Natural killer cell (primary cell): ENCODE data around the gene TMEM217. TPM values are rescaled to one million over a fixed set of nuclear protein-coding genes. Genes with fewer than 3 reads are reported as not detected.

Source experiments
- ATAC-seq, 3 donors: fragments of 150-1000 bp in 2 of 3; fragments of 200-7000 bp in 1 of 3; cut with Tn5 transposase; 1 replicate in 1 of 3; 2 replicates in 2 of 3; pipeline ENCODE4 v1.10.0; 2021; ENCODE audit warnings: mild to moderate bottlenecking in 2 of 3, moderate library complexity in 2 of 3
- DNase-seq, 2 donors: peaks; one replicate each; pipeline versions ENCODE4 v3.0.0 to v3.0.0-alpha.2; 2013 to 2021; ENCODE audit warnings: mixed read lengths in 1 of 2
- H3K27ac ChIP-seq: one replicate; pipeline ENCODE4 v1.5.1; 2013; ENCODE audit warnings: mild to moderate bottlenecking, low read length
- H3K27me3 ChIP-seq: one replicate; pipeline ENCODE4 v1.6.1; 2013; ENCODE audit warnings: low read length; ENCODE audit not compliant: control insufficient read depth, insufficient read depth
- H3K36me3 ChIP-seq: one replicate; pipeline ENCODE4 v1.6.1; 2013; ENCODE audit warnings: low read length; ENCODE audit not compliant: control insufficient read depth, insufficient read depth
- H3K4me1 ChIP-seq: one replicate; pipeline ENCODE4 v1.6.1; 2013; ENCODE audit warnings: low read length; ENCODE audit not compliant: control insufficient read depth, insufficient read depth
- H3K4me3 ChIP-seq: one replicate; pipeline ENCODE4 v1.5.1; 2013; ENCODE audit warnings: low read length
- H3K9me3 ChIP-seq: one replicate; pipeline ENCODE4 v1.6.1; 2013; ENCODE audit warnings: low read length; ENCODE audit not compliant: control insufficient read depth, insufficient read depth
- H3K27ac Mint-ChIP-seq, 2 donors: one replicate each; pipeline ENCODE4 v1.8.0; 2022; ENCODE audit warnings: mild to moderate bottlenecking in 2 of 2, mixed read lengths in 2 of 2, moderate library complexity in 1 of 2
- H3K27me3 Mint-ChIP-seq, 2 donors: one replicate each; pipeline ENCODE4 v1.8.0; 2022; ENCODE audit warnings: low read depth in 2 of 2, mixed read lengths in 2 of 2
- H3K36me3 Mint-ChIP-seq: one replicate; pipeline ENCODE4 v1.8.0; 2022; ENCODE audit warnings: mixed read lengths
- H3K4me1 Mint-ChIP-seq, 2 donors: one replicate each; pipeline ENCODE4 v1.8.0; 2022; ENCODE audit warnings: mixed read lengths in 2 of 2
- H3K4me3 Mint-ChIP-seq: one replicate; pipeline ENCODE4 v1.8.0; 2022; ENCODE audit warnings: mild to moderate bottlenecking, moderate library complexity, mixed read lengths
- H3K9me3 Mint-ChIP-seq, 2 donors: one replicate each; pipeline ENCODE4 v1.8.0; 2022; ENCODE audit warnings: mixed read lengths in 2 of 2
- CTCF ChIP-seq: fragments of 200-600 bp; IDR thresholded peaks from one replicate; pipeline ENCODE4 v1.8.0; 2022; ENCODE audit warnings: antibody characterized with exemption
- WGBS: methylation state at CpG from one replicate; pipeline ENCODE4 v1.1.7; 2013; ENCODE audit warnings: missing lambda C conversion rate; ENCODE audit not compliant: insufficient coverage; 5-methylcytosine and 5-hydroxymethylcytosine counted together
- intact Hi-C: fragments of 100-400 bp; cut with micrococcal nuclease; formaldehyde crosslinking; loops from one replicate; pipeline ENCODE4 v1.14.2; 2022
- total RNA-seq, 4 donors: library from RNA; stranded (reverse); fragments of 120-200 nt in 1 of 4; gene quantifications; one replicate each; pipeline versions ENCODE4 v1.2.3 to v1.2.4, GENCODE V29; 2013 to 2022

Gene TMEM217
- total RNA-seq, 3 donors from 2014 or later (not counting 1 experiment from before 2014, with no cell fraction given) = 0.75 to 2.1 (median 0.75) TPM

- H3K27me3 Mint-ChIP-seq = no peaks in the 10 kb centered on the region
- H3K27ac Mint-ChIP-seq = peak overlapping the region; percentile 8 to 62
- no peak overlapping the region for H3K4me3 Mint-ChIP-seq
- H3K4me1 ChIP-seq = peaks cover 3% of the 10 kb centered on the region
- no peak for TF ChIP-seq CTCF
- H3K4me3 ChIP-seq = no peak overlapping the region
- 89% methylated on average over 1 of the region's 3 CpGs for WGBS
- intact Hi-C loops = no loop called here
- H3K36me3 ChIP-seq = peaks cover 9% of the 10 kb centered on the region
- H3K27me3 ChIP-seq = no peaks in the 10 kb centered on the region
- no peak for DNase-seq
- H3K4me1 Mint-ChIP-seq = peaks cover 32 to 34% of the 10 kb centered on the region in 2 donors
- H3K9me3 ChIP-seq = no peaks in the 10 kb centered on the region
- no peaks in the 10 kb centered on the region for H3K9me3 Mint-ChIP-seq
- no peak for ATAC-seq
- H3K36me3 Mint-ChIP-seq = no peaks in the 10 kb centered on the region
- H3K27ac ChIP-seq = no peak overlapping the region
These were observed 15.7 kb upstream of the TMEM217 start for GRCh38 chr6:37273690-37274089.

- H3K27me3 Mint-ChIP-seq = no peaks in the 10 kb centered on the region
- peaks cover 9% of the 10 kb centered on the region for H3K36me3 ChIP-seq
- H3K4me1 Mint-ChIP-seq = peaks cover 34 to 37% of the 10 kb centered on the region in 2 donors
- H3K36me3 Mint-ChIP-seq = no peaks in the 10 kb centered on the region
- H3K27ac ChIP-seq = no peak overlapping the region
- no peaks in the 10 kb centered on the region for H3K9me3 ChIP-seq
- no peaks in the 10 kb centered on the region for H3K27me3 ChIP-seq
- DNase-seq = peak in 1 of 2 donors; percentile 20
- intact Hi-C loops = no loop called here
- peak; percentile 42 to 67 (median 46) for ATAC-seq
- H3K4me1 ChIP-seq = peaks cover 3% of the 10 kb centered on the region
- no peak for TF ChIP-seq CTCF
- H3K27ac Mint-ChIP-seq = peak overlapping the region; percentile 8 to 62
- H3K4me3 ChIP-seq = no peak overlapping the region
- peak overlapping the region; percentile 52 for H3K4me3 Mint-ChIP-seq
- WGBS = 46% methylated on average over 6 of the region's 8 CpGs
- no peaks in the 10 kb centered on the region for H3K9me3 Mint-ChIP-seq
These were observed 15.1 kb upstream of the TMEM217 start for GRCh38 chr6:37272834-37273566.

- Histone ChIP-seq H3K27ac (no peak overlapping the region), H3K27me3 (no peaks in the 10 kb centered on the region), H3K4me3 (no peak overlapping the region), H3K36me3 (peaks cover 9% of the 10 kb centered on the region), H3K9me3 (no peaks in the 10 kb centered on the region), H3K4me1 (no peaks in the 10 kb centered on the region)
- ATAC-seq (no peak), DNase-seq (no peak)
- H3K9me3 Mint-ChIP-seq = no peaks in the 10 kb centered on the region
- H3K27ac Mint-ChIP-seq = no peak overlapping the region
- 100% methylated on average over 1 of the region's 2 CpGs for WGBS
- no peak for TF ChIP-seq CTCF
- peaks cover 27 to 43% of the 10 kb centered on the region in 2 donors for H3K4me1 Mint-ChIP-seq
- H3K27me3 Mint-ChIP-seq = no peaks in the 10 kb centered on the region
- intact Hi-C loops = no loop called here
- no peak overlapping the region for H3K4me3 Mint-ChIP-seq
- H3K36me3 Mint-ChIP-seq = no peaks in the 10 kb centered on the region
These were observed 11.2 kb upstream of the TMEM217 start for GRCh38 chr6:37269105-37269504.

- no peaks in the 10 kb centered on the region for H3K36me3 Mint-ChIP-seq
- H3K4me3 Mint-ChIP-seq = no peak overlapping the region
- Histone ChIP-seq H3K4me3 (no peak overlapping the region), H3K27ac (no peak overlapping the region), H3K27me3 (no peaks in the 10 kb centered on the region), H3K4me1 (no peaks in the 10 kb centered on the region), H3K9me3 (no peaks in the 10 kb centered on the region), H3K36me3 (peaks cover 9% of the 10 kb centered on the region)
- no peaks in the 10 kb centered on the region for H3K27me3 Mint-ChIP-seq
- whole genome bisulfite sequencing = 76% methylated on average over 3 of the region's 3 CpGs
- H3K9me3 Mint-ChIP-seq = no peaks in the 10 kb centered on the region
- H3K4me1 Mint-ChIP-seq = peaks cover 15 to 32% of the 10 kb centered on the region in 2 donors
- no peak for TF ChIP-seq CTCF
- ATAC-seq (no peak), DNase-seq (no peak)
- no peak overlapping the region for H3K27ac Mint-ChIP-seq
- intact Hi-C loops = no loop called here
These were observed 7.9 kb upstream of the TMEM217 start for GRCh38 chr6:37265860-37266259.
